GM21528 (cell line): Measurements from ENCODE around the gene PI4KA.

Experiments
- ATAC-seq: cut with Tn5 transposase; IDR thresholded peaks from one replicate; pipeline ENCODE4 v1.9.1; 2021; ENCODE audit warnings: mild to moderate bottlenecking, moderate library complexity; ENCODE audit not compliant: unreplicated experiment, low FRiP score

PI4KA gene

GRCh38 chr22:20796731-20797130 is 61.9 kb downstream of the PI4KA start:
- ATAC-seq: no peak

- ATAC-seq: no peak
Observed at GRCh38 chr22:20794650-20795413, 63.8 kb downstream of the PI4KA start.

- ATAC-seq: no peak
Observed at GRCh38 chr22:20793748-20794649, 64.6 kb downstream of the PI4KA start.

GRCh38 chr22:20792966-20793728 is 65.5 kb downstream of the PI4KA start:
- ATAC-seq: no peak

GRCh38 chr22:20792221-20792965 is 66.2 kb downstream of the PI4KA start:
- ATAC-seq: no peak

- ATAC-seq: no peak
Observed at GRCh38 chr22:20788627-20789344, 69.8 kb downstream of the PI4KA start.

- no peak for ATAC-seq
Observed at GRCh38 chr22:20787746-20788626, 70.6 kb downstream of the PI4KA start.

- ATAC-seq: no peak
Observed at GRCh38 chr22:20787223-20787622, 71.4 kb downstream of the PI4KA start.

GRCh38 chr22:20786536-20786979 is 72.1 kb downstream of the PI4KA start:
- ATAC-seq: no peak

GRCh38 chr22:20786048-20786447 is 72.6 kb downstream of the PI4KA start:
- no peak for ATAC-seq

GRCh38 chr22:20785415-20785814 is 73.2 kb downstream of the PI4KA start:
- no peak for ATAC-seq

- no peak for ATAC-seq
Observed at GRCh38 chr22:20783844-20784723, 74.5 kb downstream of the PI4KA start.

GRCh38 chr22:20783300-20783673 is 75.3 kb downstream of the PI4KA start:
- ATAC-seq: no peak

GRCh38 chr22:20782596-20783299 is 75.9 kb downstream of the PI4KA start:
- ATAC-seq: no peak

- ATAC-seq: no peak
Observed at GRCh38 chr22:20782083-20782482, 76.5 kb downstream of the PI4KA start.

GRCh38 chr22:20781272-20781990 is 77.2 kb downstream of the PI4KA start:
- no peak for ATAC-seq
